Memory B cell (primary cell): Measurements from ENCODE around the gene UBE2G1.
"Not testable (repeated sequence)": the region's sequence is repeated elsewhere in the genome, so short reads cannot be mapped to it uniquely, and the experiment has no call there.

Experiments used
- ATAC-seq: fragments of 150-1000 bp; cut with Tn5 transposase; 2 replicates; pipeline ENCODE4 v1.10.0; 2021; ENCODE audit warnings: low read depth, mild to moderate bottlenecking, moderate library complexity
- DNase-seq, 2 donors: peaks; one replicate each; pipeline ENCODE4 v3.0.0; 2022; ENCODE audit warnings: low spot score in 2 of 2
- H3K27ac Mint-ChIP-seq: one replicate; pipeline ENCODE4 v1.8.0; 2022; ENCODE audit warnings: mild to moderate bottlenecking, moderate library complexity, mixed read lengths
- H3K27me3 Mint-ChIP-seq: one replicate; pipeline ENCODE4 v1.8.0; 2022; ENCODE audit warnings: mixed read lengths
- H3K36me3 Mint-ChIP-seq: one replicate; pipeline ENCODE4 v1.8.0; 2022; ENCODE audit warnings: mild to moderate bottlenecking, mixed read lengths
- H3K4me1 Mint-ChIP-seq: one replicate; pipeline ENCODE4 v1.8.0; 2022; ENCODE audit warnings: mixed read lengths
- H3K4me3 Mint-ChIP-seq: one replicate; pipeline ENCODE4 v1.8.0; 2022; ENCODE audit warnings: mild to moderate bottlenecking, moderate library complexity, mixed read lengths
- H3K9me3 Mint-ChIP-seq: one replicate; pipeline ENCODE4 v1.8.0; 2022; ENCODE audit warnings: mixed read lengths

Gene UBE2G1

DNA sequence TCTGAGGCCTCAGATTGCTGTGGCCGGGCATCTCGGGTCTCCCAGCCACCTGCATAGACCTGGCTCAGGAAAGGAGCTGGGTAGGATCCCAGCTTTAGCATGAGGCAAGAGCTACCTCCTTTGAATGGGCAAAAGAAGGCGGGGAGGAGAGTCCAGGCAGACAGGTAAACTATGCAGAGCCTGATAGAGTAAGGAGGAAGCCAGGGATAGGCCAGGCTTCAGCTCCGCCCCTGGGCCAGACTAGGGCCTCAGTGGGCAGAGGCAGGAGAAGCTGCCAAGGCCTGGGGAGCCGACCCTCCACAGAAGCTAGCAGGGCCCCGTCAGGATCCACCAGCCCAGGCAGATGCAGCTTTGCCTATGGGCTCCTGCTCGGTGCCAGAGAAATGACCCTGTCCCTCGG is 22.6 kb upstream of the UBE2G1 start:
- H3K27me3 Mint-ChIP-seq, result no peaks in the 10 kb centered on the region
- peaks cover 11% of the 10 kb centered on the region for H3K4me1 Mint-ChIP-seq
- no peaks in the 10 kb centered on the region for H3K9me3 Mint-ChIP-seq
- no peak overlapping the region for H3K4me3 Mint-ChIP-seq
- ATAC-seq (no peak), DNase-seq (no peak)
- no peak overlapping the region for H3K27ac Mint-ChIP-seq
- H3K36me3 Mint-ChIP-seq, result no peaks in the 10 kb centered on the region

DNA sequence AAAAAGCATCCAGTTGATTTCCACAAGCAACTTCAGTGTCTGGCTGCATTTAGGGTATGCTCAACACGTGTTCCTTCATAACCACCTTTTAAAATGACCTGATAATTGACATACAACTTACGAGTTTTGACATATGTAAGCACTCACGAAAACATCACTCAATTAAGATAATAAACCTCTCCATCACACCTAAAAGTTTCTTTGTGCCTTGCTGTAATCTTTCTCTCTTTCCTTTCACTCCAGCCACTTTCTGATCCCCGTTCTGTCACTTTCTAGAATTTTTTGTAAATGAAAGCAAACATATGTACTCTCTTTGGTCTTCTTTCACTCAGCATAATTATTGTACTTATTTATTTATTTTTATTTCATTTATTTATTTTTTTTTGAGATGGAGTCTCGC is 20.7 kb upstream of the UBE2G1 start:
- H3K27me3 Mint-ChIP-seq, result no peaks in the 10 kb centered on the region
- DNase-seq (no peak), ATAC-seq (no peak)
- no peaks in the 10 kb centered on the region for H3K9me3 Mint-ChIP-seq
- H3K27ac Mint-ChIP-seq, result no peak overlapping the region
- no peak overlapping the region for H3K4me3 Mint-ChIP-seq
- no peaks in the 10 kb centered on the region for H3K36me3 Mint-ChIP-seq
- peaks cover 5% of the 10 kb centered on the region for H3K4me1 Mint-ChIP-seq

DNA sequence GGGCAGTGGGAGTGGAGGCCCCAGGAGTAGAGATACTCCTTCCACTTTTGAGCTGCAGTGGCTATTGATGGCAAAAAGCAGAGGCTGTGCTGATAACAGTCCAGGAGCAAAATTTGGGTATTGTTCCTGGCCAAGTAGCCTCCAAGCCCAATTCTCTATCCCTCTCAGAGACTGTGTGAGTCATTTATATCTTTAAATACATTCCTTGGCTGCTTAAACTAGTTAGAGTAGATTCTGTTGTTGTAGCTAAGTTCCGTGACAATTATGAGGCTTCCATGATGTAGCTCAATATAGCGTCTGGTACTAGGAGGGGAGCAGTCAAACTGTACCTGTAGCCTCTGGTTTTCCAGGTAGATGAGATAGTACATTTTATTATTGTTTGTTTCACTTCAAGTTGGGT is 19.9 kb upstream of the UBE2G1 start:
- H3K4me3 Mint-ChIP-seq, result no peak overlapping the region
- H3K27ac Mint-ChIP-seq, result no peak overlapping the region
- ATAC-seq, result no peak
- no peaks in the 10 kb centered on the region for H3K27me3 Mint-ChIP-seq
- no peaks in the 10 kb centered on the region for H3K36me3 Mint-ChIP-seq
- peaks cover 6% of the 10 kb centered on the region for H3K4me1 Mint-ChIP-seq
- H3K9me3 Mint-ChIP-seq, result no peaks in the 10 kb centered on the region
- no peak for DNase-seq

- peaks cover 19% of the 10 kb centered on the region for H3K4me1 Mint-ChIP-seq
Observed at GRCh38 chr17:4381690-4382671, 15.5 kb upstream of the UBE2G1 start.

GRCh38 chr17:4378626-4379025 is 12.2 kb upstream of the UBE2G1 start:
- Mint-ChIP-seq H3K4me3 (no peak overlapping the region), H3K36me3 (no peaks in the 10 kb centered on the region), H3K9me3 (no peaks in the 10 kb centered on the region), H3K27me3 (no peaks in the 10 kb centered on the region), H3K27ac (no peak overlapping the region), H3K4me1 (peaks cover 29% of the 10 kb centered on the region)
- ATAC-seq, result no peak
- no peak for DNase-seq

More at GRCh38 chr17:4381690-4382671, 15.5 kb upstream of the UBE2G1 start:
- no peaks in the 10 kb centered on the region for H3K27me3 Mint-ChIP-seq
- DNase-seq (no peak), ATAC-seq (peak; percentile 26)
- H3K27ac Mint-ChIP-seq, result no peak overlapping the region
- H3K9me3 Mint-ChIP-seq, result no peaks in the 10 kb centered on the region
- H3K36me3 Mint-ChIP-seq, result no peaks in the 10 kb centered on the region
- no peak overlapping the region for H3K4me3 Mint-ChIP-seq

DNA sequence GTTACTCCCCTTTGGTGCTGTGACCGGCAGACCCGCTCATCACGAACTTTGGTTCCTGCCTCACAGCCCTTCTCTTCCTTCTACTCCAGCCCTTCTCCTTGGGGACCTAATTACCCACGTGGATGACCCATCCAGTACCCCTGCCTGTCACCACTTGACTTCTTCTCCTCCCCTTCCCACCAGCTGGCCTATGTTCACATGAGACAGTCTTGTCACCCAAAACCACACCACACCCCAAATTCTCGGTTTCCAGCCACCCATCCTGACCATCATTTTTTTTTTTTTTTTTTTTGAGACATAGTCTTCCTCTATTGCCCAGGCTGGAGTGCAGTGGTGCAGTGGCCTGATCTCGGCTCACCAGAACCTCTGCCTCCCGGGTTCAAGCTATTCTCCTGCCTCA is 10.8 kb upstream of the UBE2G1 start:
- DNase-seq, H3K9me3 Mint-ChIP-seq, H3K27me3 Mint-ChIP-seq, H3K36me3 Mint-ChIP-seq, ATAC-seq: not testable (repeated sequence)
- peak overlapping the region; percentile 14 for H3K4me3 Mint-ChIP-seq
- peaks cover 29% of the 10 kb centered on the region for H3K4me1 Mint-ChIP-seq
- H3K27ac Mint-ChIP-seq, result peak overlapping the region; percentile 32

DNA sequence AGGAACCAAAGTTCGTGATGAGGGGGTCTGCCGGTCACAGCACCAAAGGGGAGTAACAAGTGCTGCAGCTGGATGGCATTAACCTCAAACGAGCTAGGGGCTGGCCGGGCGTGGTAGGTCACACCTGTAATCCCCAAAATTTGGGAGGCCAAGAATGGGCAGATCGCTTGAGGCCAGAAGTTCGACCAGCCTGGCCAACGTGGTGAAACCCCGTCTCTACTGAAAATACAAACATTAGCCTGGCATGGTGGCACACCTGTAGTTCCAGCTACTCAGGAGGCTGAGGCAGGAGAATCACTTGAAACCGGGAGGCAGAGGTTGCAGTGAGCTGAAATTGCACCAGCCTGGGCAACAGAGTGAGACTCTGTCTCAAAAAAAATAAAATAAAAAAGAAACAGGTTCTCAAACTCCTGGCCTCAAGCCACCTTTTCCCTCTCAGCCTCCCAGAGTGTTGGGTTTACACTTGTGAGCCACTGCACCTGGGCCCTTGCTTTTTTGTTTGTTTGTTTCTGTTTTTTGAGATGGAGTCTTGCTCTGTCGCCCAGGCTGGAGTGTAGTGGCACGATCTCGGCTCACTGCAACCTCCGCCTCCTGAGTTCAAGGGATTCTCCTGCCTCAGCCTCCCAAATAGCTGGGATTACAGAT is 9.4 kb upstream of the UBE2G1 start:
- peak overlapping the region; percentile 92 for H3K27ac Mint-ChIP-seq
- H3K4me3 Mint-ChIP-seq, H3K27me3 Mint-ChIP-seq, DNase-seq, H3K36me3 Mint-ChIP-seq, H3K9me3 Mint-ChIP-seq, ATAC-seq: not testable (repeated sequence)
- H3K4me1 Mint-ChIP-seq, result peaks cover 23% of the 10 kb centered on the region

DNA sequence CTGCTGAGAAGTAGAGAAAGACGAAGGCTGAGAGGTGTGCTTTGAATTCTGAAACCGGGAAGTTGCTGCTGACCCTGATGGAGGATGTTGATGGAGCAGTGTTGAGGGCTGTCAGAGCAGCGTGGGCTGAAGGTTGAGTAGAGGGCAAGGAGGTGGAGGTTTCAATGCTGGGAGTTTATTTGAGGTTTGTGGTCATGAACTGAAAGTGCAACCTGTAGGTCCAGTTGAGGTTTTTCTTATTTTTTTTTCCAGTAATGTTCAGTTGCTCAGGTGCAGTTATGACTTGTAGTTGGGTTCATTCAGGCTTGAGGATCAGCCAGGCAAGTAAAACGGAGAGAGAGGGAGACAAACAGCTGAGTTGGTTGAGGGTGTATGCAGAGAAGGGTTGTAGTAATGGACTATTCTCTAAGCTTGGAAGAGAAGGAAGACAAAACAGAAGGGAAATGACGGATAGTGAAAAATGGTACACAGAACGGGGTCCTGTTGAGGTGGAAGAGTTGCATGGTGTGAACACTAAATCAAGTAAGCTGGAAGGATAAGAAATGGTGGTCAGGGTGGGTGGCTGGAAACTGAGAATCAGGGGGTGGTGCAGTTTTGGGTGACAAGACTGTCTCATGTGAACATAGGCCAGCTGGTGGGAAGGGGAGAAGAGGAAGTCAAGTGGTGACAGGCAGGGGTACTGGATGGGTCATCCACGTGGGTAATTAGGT is 8.7 kb upstream of the UBE2G1 start:
- H3K27ac Mint-ChIP-seq, result peak overlapping the region; percentile 92
- H3K4me3 Mint-ChIP-seq, result peak overlapping the region; percentile 78
- peak in 1 of 2 donors; percentile 54 for DNase-seq

DNA sequence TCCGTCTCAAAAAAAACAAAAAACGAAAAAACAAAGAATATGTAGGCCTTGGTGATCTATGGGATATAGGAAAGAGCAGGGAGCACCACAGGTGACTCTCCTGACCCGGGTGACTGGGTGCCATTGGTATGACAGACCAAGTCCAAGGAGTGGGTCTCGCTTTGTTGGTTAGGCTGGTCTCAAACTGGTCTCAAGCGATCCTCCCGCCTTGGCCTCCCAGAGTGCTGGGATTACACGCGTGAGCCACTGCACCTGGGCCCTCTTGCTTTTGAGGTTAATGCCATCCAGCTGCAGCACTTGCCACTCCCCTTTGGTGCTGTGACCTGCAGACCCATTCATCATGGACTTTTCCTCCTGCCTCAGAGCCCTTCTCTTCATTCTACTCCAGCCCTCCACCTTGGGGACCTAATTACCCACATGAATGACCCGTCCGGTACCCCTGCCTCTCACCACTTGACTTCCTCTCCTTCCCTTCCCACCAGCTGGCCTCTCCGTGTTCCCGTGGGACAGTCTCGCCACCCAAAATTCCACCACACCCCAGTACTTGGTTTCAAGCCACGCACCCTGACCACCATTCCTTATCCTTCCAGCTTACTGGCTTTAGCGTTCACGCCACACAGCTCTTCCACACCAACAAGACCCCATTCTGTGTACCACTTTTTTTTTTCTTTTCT is 3.2 kb upstream of the UBE2G1 start:
- ATAC-seq (no peak), DNase-seq (no peak)
- H3K27me3 Mint-ChIP-seq, result no peaks in the 10 kb centered on the region
- H3K4me1 Mint-ChIP-seq, result peaks cover 21% of the 10 kb centered on the region
- H3K4me3 Mint-ChIP-seq, result no peak overlapping the region
- peak overlapping the region; percentile 13 for H3K27ac Mint-ChIP-seq
- H3K36me3 Mint-ChIP-seq, result no peaks in the 10 kb centered on the region
- no peaks in the 10 kb centered on the region for H3K9me3 Mint-ChIP-seq

More for the DNA sequence above, 8.7 kb upstream of the UBE2G1 start:
- H3K9me3 Mint-ChIP-seq, result no peaks in the 10 kb centered on the region
- H3K36me3 Mint-ChIP-seq, result no peaks in the 10 kb centered on the region
- H3K4me1 Mint-ChIP-seq, result peaks cover 27% of the 10 kb centered on the region
- ATAC-seq, result peak; percentile 94
- no peaks in the 10 kb centered on the region for H3K27me3 Mint-ChIP-seq

DNA sequence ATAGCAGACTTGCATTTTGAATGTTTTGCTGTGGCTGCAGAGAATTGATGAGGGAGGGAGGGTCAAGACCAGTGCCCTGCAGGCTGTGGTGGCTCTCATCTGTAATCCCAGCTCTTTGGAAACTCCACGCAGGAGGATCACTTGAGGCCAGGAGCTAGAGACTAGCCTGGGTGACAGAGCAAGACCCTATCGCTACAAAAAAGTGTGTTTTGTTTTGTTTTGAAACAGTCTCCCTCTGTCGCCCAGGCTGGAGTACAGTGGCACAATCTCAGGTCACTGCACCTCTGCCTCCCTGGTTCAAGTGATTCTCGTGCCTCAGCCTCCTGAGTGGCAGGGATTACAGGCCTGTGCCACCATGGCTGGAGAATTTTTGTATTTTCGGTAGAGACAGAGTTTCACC is 1.9 kb upstream of the UBE2G1 start:
- no peaks in the 10 kb centered on the region for H3K9me3 Mint-ChIP-seq
- H3K36me3 Mint-ChIP-seq, result no peaks in the 10 kb centered on the region
- H3K4me1 Mint-ChIP-seq, result peaks cover 17% of the 10 kb centered on the region
- H3K27ac Mint-ChIP-seq, result no peak overlapping the region
- H3K27me3 Mint-ChIP-seq, result no peaks in the 10 kb centered on the region
- no peak overlapping the region for H3K4me3 Mint-ChIP-seq
- ATAC-seq (no peak), DNase-seq (no peak)

DNA sequence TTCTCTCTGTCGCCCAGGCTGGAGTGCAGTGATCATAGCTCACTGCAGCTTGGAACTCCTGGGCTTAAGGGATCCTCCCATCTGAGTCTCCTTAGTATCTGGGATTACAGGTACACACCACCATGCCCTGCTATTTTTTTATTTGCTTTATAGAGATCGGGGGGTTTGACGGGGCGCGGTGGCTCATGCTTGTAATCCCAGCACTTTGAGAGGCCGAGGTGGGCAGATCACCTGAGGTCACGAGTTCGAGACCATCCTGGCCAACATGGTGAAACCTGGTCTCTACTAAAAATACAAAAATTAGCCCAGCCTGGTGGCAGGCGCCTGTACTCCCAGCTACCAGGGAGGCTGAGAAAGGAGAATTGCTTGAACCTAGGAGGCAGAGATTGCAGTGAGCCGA is 702 bp upstream of the UBE2G1 start:
- not testable (repeated sequence) for DNase-seq, H3K9me3 Mint-ChIP-seq, ATAC-seq, H3K36me3 Mint-ChIP-seq, H3K27me3 Mint-ChIP-seq
- H3K27ac Mint-ChIP-seq, result peak overlapping the region; percentile 90
- peaks cover 19% of the 10 kb centered on the region for H3K4me1 Mint-ChIP-seq
- H3K4me3 Mint-ChIP-seq, result peak overlapping the region; percentile 8

DNA sequence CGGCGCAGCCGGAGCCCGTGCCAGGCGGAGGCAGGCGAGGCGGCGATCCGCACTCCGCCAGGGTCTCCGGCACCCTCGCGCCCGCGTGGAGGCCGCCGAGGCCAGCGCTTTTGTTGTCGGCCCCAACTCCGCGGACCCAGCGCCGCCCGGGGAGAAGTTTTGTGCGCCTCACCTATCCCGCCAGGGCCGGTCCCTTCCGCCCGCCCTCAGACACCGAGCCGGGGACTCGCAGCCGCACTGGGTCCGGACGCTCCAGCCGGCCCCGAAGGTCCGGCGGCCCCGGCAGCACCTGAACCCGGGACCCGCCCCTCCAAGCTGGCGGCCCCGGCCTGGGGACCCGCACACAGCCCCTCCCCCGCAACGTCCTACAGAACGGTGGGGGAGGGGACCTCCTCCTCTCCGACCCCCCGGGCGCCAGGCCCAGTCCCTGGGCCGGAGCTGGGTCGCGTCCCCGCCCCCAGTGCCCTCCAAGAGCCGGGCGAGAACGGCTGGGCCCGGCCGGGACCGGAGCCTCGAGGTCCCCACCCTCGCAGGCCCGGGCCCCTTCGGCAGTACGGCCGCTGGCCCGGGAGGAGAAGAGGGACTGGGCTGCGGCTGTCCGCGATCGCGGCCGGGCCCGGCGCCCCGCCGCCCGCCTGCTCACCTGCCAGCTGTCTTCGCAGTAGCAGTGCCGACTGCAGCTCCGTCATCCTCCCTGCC is 698 bp downstream of the UBE2G1 start:
- ATAC-seq (peak; percentile 18), DNase-seq (peak in 1 of 2 donors; percentile 25)
- Mint-ChIP-seq H3K4me3 (peak overlapping the region; percentile 83), H3K27me3 (no peaks in the 10 kb centered on the region), H3K9me3 (no peaks in the 10 kb centered on the region), H3K27ac (peak overlapping the region; percentile 90), H3K36me3 (peaks cover 3% of the 10 kb centered on the region), H3K4me1 (peaks cover 21% of the 10 kb centered on the region)

DNA sequence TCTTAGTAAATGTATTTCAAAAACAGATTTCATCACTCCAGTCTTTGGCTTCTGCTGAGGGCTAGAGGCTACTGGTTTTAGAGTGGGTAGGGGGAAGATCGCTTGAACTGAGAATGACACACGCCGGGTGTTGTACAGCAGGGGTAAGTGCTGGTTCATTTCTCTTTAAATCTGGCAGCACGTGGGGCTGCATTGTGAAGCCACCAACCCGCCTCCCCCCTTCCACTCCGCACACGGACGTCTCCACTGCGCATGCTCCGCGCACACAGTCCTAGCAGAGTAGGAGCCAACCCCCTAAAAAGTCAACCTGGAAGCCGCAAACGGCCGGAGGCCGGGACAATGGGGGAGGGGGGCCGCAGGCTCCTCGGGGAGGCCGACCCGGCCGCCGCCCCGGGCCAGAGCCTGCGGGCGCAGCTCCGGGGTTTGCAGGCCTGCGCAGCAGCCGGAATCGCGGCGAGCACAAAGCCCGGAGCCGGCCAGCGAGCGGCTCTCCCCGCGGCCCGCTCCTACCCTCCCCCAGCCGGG is 1.3 kb downstream of the UBE2G1 start:
- ATAC-seq, result peak; percentile 63
- peaks cover 3% of the 10 kb centered on the region for H3K36me3 Mint-ChIP-seq
- peaks cover 19% of the 10 kb centered on the region for H3K4me1 Mint-ChIP-seq
- H3K27me3 Mint-ChIP-seq, result no peaks in the 10 kb centered on the region
- no peaks in the 10 kb centered on the region for H3K9me3 Mint-ChIP-seq
- DNase-seq, result peak; percentile 76 to 80
- peak overlapping the region; percentile 89 for H3K4me3 Mint-ChIP-seq
- peak overlapping the region; percentile 86 for H3K27ac Mint-ChIP-seq
